Smooth muscle cell of bladder (primary cell): ENCODE results near the gene CSE1L. TPM values are rescaled to one million over a fixed set of nuclear protein-coding genes. Genes with fewer than 3 reads are reported as not detected.

Experiments
- total RNA-seq: library from RNA; depleted of rRNA; stranded (reverse); fragments of >200 nt; gene quantifications from 2 replicates; pipeline ENCODE4 v1.2.3, GENCODE V29; 2014

CSE1L gene, protein sequence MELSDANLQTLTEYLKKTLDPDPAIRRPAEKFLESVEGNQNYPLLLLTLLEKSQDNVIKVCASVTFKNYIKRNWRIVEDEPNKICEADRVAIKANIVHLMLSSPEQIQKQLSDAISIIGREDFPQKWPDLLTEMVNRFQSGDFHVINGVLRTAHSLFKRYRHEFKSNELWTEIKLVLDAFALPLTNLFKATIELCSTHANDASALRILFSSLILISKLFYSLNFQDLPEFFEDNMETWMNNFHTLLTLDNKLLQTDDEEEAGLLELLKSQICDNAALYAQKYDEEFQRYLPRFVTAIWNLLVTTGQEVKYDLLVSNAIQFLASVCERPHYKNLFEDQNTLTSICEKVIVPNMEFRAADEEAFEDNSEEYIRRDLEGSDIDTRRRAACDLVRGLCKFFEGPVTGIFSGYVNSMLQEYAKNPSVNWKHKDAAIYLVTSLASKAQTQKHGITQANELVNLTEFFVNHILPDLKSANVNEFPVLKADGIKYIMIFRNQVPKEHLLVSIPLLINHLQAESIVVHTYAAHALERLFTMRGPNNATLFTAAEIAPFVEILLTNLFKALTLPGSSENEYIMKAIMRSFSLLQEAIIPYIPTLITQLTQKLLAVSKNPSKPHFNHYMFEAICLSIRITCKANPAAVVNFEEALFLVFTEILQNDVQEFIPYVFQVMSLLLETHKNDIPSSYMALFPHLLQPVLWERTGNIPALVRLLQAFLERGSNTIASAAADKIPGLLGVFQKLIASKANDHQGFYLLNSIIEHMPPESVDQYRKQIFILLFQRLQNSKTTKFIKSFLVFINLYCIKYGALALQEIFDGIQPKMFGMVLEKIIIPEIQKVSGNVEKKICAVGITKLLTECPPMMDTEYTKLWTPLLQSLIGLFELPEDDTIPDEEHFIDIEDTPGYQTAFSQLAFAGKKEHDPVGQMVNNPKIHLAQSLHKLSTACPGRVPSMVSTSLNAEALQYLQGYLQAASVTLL
- total RNA-seq: 41.5 and 47.1 TPM in 2 replicates

DNA sequence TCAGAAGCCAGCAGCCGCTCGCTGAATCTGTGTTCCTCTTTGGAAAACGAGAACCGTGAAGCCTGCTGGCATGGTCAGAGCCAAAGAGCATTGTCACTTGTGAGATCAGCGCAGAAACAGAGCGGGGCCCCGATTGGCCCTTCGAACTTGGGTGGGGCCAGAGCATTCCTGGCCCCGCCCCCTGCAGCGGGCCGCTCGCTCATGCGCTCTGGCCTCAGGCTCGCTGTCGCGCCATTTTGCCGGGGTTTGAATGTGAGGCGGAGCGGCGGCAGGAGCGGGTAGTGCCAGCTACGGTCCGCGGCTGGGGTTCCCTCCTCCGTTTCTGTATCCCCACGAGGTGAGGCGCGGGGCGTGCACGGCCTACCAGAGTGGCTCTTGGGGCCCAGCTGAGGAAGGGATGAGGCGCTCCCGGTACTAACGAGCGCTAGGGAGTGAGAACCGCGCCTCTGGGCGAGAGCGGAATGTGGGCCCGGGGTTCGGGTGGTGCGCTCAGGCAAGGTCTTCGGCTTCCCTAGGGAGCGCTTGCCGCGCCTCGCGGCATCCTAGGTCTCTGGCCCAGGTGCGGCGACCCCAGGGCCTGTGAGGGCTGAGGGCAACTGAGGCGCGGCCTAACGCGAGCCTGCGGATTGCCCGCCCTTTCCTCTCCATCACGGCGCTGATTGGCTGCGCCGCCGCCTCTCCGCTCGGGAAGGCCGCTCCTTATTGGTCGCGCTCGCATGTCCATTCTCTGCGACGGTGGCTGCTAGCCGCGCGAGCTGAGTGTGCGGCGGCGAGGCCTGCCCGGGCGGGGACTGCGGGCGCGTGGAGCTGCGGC is at the start of gene CSE1L:
Gene CSE1L, plus strand, starts transcription at position 226 of the 814 bp plus-strand sequence. CDS start 12,152 bp downstream, outside the sequence.

Other genes starting within 250 kb of the CSE1L start
- 8.1 and 13.1 TPM in 2 replicates for gene PREX1, start 218.3 kb upstream of the CSE1L start, total RNA-seq
- gene ARFGEF2, start 124.6 kb upstream of the CSE1L start, total RNA-seq: 47.1 and 50.5 TPM in 2 replicates
- gene STAU1, start 142.0 kb downstream of the CSE1L start, total RNA-seq: 34.0 and 37.5 TPM in 2 replicates
- 31.9 and 33.7 TPM in 2 replicates for gene DDX27, start 173.1 kb downstream of the CSE1L start, total RNA-seq
- 26.6 and 28.1 TPM in 2 replicates for gene ZNFX1, start 231.7 kb downstream of the CSE1L start, total RNA-seq